ENCODE measurements around the gene C1QL1. TPM values are rescaled to one million over a fixed set of nuclear protein-coding genes. Genes with fewer than 3 reads are reported as not detected.

The C1QL1 gene
- total RNA-seq, 1 donor from 2014 or later = 0.27 TPM

GRCh38 chr17:44932787-44933097 is 35.4 kb downstream of the C1QL1 start:
- intact Hi-C loops (cut with micrococcal nuclease) = no loop called here

- intact Hi-C loops (cut with micrococcal nuclease) = no loop called here
Observed at GRCh38 chr17:44932096-44932786, 35.9 kb downstream of the C1QL1 start.

GRCh38 chr17:44931376-44931775 is 36.7 kb downstream of the C1QL1 start:
- intact Hi-C loops (cut with micrococcal nuclease) = no loop called here

- intact Hi-C loops (cut with micrococcal nuclease) = no loop called here
Observed at GRCh38 chr17:44930667-44931066, 37.4 kb downstream of the C1QL1 start.

- intact Hi-C loops (cut with micrococcal nuclease) = no loop called here
Observed at GRCh38 chr17:44928950-44929720, 39.0 kb downstream of the C1QL1 start.

- intact Hi-C loops (cut with micrococcal nuclease) = no loop called here
Observed at GRCh38 chr17:44928136-44928535, 40.0 kb downstream of the C1QL1 start.

- intact Hi-C loops (cut with micrococcal nuclease) = no loop called here
Observed at GRCh38 chr17:44927696-44928095, 40.4 kb downstream of the C1QL1 start.

- intact Hi-C loops (cut with micrococcal nuclease) = no loop called here
Observed at GRCh38 chr17:44926821-44927525, 41.1 kb downstream of the C1QL1 start.

GRCh38 chr17:44925731-44926697 is 42.1 kb downstream of the C1QL1 start:
- intact Hi-C loops (cut with micrococcal nuclease) = no loop called here

- intact Hi-C loops (cut with micrococcal nuclease) = no loop called here
Observed at GRCh38 chr17:44924107-44924544, 44.0 kb downstream of the C1QL1 start.

GRCh38 chr17:44922746-44923470 is 45.2 kb downstream of the C1QL1 start:
- intact Hi-C loops (cut with micrococcal nuclease) = no loop called here

- intact Hi-C loops (cut with micrococcal nuclease) = no loop called here
Observed at GRCh38 chr17:44922136-44922535, 46.0 kb downstream of the C1QL1 start.

- intact Hi-C loops (cut with micrococcal nuclease) = loop anchor here (2.0 kb wide), 1 partner anchor 25 kb away; the partner anchor contains the start of gene KIF18B
Observed at GRCh38 chr17:44921122-44921882, 46.8 kb downstream of the C1QL1 start.

GRCh38 chr17:44920565-44920940 is 47.5 kb downstream of the C1QL1 start:
- intact Hi-C loops (cut with micrococcal nuclease) = loop anchor here (1.0 to 2.0 kb wide), 3 partner anchors 26 to 178 kb away; partner anchors contain the start of gene KIF18B

GRCh38 chr17:44919885-44920564 is 48.1 kb downstream of the C1QL1 start:
- intact Hi-C loops (cut with micrococcal nuclease) = loop anchor here (1.0 to 2.0 kb wide), 3 partner anchors 27 to 178 kb away; partner anchors contain the start of gene KIF18B

- intact Hi-C loops (cut with micrococcal nuclease) = no loop called here
Observed at GRCh38 chr17:44919411-44919810, 48.7 kb downstream of the C1QL1 start.

GRCh38 chr17:44918006-44918405 is 50.1 kb downstream of the C1QL1 start:
- intact Hi-C loops (cut with micrococcal nuclease) = no loop called here

GRCh38 chr17:44917456-44917855 is 50.6 kb downstream of the C1QL1 start:
- intact Hi-C loops (cut with micrococcal nuclease) = no loop called here

GRCh38 chr17:44916781-44917241 is 51.3 kb downstream of the C1QL1 start:
- intact Hi-C loops (cut with micrococcal nuclease) = no loop called here

Measured in T-helper 1 cell treated with Interleukin-12 subunit alpha and Interleukin-12 subunit beta and Interleukin-4 antibody, amounts not matched to agents 30 ng/mL and 1 ng/mL, for 36 hours (primary cell).